ENCODE measurements around the gene LEP.
"Not testable (repeated sequence)": the region's sequence is repeated elsewhere in the genome, so short reads cannot be mapped to it uniquely, and the experiment has no call there.

LEP gene

DNA sequence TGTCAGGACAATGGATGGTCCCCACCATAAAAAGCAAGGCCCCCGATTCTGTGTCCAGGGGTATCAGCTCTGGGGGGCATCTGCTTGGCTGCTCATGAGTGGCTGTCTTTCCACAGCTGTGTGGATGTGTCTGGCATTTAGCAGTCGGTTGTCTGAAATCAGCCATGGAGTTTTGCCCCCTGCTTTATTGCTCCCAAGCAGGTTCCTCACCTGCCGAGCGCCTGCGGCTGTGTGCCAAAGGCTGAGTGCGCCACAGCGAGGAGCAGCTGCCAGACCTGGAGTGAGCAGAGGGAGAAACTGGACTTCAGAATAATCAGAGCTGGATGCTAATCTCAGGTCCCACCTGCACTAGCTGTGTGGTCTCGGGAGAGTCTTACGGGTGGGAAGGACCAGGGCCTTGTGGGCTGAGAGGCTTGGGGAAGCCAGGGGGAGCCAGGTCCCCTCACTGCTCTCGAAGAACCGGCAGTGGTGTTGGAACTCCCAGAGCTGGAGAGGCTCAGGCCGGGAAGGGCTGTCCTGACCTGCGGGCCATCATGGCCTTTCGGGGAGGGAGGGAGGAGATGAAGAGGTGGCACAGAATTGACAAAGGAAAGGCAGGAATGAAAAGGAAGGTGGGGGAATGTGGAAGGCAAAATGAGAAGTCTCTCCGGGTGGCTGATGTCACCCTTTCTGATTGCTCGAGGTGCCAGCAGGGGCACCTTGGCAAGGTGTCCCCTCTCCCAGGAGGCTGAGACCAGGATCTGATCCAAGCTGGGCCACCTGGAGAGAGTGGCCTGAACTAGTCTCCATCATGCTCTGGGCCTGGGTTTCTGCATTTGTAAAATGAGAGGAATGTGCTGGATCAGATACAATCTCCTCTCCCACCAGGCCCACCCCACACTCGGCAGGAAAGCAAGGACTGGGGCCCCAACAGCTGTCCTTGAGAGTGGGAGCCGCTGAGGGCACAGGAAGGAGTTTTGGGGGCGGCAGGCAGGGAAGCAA lies 30.2 kb upstream of the LEP start:
- DNase-seq (ENCODE audit: low read depth in 2 of 3, low spot score in 1 of 3), result no peak

DNA sequence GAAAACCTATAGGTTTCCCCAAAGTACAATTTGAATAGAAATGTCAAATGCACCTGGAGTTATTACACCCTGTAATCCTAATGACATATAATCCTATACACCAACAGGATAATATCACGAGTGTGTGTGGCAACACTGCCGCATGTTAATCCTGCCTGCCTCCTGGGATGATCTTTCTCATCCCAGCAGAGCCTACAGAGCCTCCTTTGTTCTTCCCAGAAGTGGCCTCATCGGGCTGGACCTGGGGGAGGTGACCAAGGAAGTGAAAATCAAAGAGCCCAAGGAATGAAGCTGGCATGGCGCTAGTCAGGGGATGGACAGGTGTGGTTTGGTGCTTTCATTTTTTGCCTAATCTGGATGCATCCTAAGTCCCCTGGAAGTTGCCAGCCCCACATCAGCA lies 29.5 kb upstream of the LEP start:
- no peak for DNase-seq (ENCODE audit: low read depth in 2 of 3, low spot score in 1 of 3)

DNA sequence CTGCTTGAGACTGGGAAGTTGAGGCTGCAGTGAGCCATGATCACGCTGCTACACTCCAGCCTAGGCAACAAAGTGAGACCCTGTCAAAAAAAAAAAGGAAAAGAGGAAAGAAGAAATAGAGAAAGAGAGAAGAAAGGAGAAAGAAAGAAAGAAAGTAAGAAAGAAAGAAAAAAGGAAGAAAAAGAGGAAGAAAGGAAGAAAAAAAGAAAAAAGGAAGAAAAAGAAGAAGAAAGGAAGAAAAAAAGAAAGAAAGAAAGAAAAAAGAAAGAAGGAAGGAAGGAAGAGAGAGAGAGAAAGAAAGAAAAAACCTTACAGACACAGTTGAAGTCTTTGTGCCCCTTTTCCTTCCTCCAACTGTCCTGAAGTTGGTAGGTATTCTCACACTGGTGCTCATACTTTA lies 26.6 kb upstream of the LEP start:
- no peak for DNase-seq (ENCODE audit: low read depth in 2 of 3, low spot score in 1 of 3)

DNA sequence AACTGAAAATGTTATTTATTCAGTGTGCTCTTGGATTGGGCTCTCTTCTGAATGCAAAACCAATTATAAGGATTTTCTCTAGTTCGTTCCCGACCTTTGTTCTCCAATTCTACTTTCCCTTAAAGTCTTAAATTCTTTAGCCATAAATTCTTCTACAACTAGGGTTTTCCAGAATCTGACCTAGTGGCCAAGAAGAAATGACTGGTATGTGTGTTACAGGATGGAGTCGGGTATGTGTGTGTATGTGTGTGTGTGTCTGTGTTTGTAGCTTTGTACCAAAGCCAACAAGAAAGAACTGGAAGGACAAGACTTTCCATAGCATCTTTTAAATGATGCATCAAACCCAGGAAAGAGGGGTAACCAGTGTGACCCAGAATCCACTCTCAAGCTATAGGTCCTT lies 25.8 kb upstream of the LEP start:
- no peak for DNase-seq (ENCODE audit: low read depth in 2 of 3, low spot score in 1 of 3)

DNA sequence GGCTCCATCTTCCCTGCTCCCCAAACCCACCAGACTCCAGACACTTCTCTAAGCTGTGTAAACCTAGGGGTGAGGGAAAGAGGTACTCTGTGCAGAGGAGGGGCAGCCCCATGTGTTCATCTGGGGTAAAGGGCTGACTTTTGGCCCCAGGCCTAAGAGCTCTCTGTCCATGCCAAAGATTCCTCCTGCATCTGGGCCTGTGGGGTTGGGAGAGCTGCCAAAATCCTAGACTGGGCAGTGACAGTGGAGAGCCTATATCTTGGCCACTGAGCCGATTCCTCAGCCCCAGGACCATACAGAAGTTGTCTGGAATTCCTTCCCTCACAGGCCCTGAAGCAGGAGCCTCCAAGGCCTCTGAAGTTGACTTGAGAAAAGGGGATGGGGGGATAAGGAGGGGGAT lies 25.3 kb upstream of the LEP start:
- no peak for DNase-seq (ENCODE audit: low read depth in 2 of 3, low spot score in 1 of 3)

DNA sequence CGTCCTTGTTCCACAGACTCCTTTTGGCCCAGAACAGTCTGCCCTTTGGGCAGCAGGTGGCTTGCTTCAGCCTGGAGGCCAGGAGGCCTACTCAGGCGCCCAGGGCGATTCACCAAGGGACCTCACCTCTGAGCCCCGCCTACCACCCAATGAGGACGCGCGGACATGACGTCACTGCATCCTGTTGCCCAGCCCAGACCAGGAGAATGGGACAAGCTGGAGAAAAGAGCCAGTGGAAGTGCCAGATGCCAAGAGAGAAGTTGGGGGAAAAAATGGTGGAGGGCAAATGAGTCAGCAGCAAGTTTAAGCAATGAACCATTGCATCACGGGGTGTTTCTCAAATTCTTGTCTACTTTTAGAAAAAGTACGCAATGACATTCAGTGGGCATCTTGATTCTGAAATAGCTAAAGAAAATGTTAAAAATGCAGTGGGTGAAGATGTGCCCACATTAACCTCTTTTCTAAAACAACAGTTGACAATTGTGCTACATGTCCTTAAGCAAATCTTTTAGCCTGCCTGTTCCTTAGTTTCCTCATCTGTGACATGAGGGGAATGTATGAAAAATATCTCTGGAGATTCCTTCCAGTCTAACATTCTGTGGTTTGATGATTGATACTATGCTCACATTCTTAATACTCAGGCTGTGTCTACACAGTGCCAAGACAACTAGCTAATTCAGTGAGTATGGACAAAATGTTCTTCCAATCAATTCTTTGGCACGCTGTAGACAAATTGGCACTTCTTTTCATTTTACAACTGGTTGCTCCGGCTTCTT lies 23.9 kb upstream of the LEP start:
- DNase-seq (ENCODE audit: low read depth in 2 of 3, low spot score in 1 of 3), result no peak

DNA sequence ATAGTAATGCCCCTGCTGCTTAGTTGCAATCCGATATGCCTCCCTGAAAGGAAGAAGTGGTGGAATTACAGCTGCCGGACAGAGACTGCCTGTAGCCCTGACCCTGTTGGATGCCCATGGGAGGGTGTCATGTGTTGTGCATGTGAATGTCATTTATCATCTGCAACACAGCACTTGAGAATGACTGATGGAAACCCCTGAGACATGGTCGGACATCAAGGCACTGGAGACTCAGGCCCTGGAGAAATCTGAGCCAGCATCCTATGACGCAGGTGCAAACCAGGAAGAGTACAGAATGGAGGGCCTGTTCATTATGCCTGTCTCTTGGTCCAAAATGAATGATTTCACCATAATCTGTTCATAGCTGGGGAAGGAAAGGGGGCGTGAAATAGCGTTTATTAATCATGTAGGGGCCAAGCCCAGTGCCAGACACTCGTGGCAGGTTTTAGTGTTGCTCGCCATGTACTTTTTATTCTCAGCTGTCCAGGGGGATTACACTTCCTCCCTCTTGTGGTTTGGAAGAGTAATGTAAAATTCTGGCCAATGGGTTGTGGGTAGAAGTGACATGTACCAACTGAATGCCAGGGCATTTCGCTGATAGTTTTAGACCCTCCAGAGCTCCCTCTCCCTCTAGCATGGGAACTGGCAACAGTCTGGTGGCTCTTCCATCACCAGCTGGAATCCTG lies 23.0 kb upstream of the LEP start:
- DNase-seq (ENCODE audit: low read depth in 2 of 3, low spot score in 1 of 3), result no peak

DNA sequence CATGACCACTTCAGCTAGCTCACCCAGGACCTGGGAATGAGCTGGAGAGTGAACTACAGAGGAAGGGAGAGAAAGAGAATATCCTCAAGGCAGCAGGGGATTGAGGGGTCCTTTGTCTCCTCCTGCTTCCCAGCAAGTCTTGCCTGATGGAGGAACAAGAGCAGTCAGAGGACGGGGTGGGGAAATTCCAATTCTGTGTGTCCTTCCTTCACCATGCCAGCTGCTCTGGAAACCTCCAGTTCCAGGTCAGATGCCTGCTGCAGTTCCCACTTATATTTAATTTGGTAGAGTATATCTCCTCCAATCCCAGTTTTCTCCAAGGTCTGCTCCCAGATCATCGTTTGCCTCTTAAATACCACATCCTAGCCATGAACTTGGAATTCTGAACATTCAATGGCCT lies 21.4 kb upstream of the LEP start:
- no peak for DNase-seq (ENCODE audit: low read depth in 2 of 3, low spot score in 1 of 3)

DNA sequence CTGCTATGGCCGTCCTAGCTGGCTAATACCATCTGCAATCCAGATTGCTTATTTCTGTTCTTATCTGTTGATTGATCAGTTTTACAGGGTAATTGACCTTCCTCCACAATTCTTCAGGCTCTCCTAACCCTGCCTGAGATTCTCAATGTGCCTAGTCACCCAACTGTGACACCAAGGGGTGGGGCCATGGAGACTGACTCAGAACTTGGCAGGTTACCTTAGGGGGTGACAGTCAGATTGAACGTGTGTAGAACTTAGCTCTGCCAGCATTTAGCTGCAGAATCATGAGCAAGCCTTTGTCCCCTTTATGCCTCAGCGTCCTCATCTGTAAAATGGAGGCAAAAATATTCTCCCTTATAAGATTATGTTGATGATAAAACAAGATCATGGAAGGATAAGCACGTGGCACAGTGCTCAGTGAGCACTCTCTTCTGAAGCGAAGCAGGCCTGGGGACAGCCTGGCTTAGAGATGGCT lies 19.1 kb upstream of the LEP start:
- no peak for DNase-seq (ENCODE audit: low read depth in 2 of 3, low spot score in 1 of 3)

DNA sequence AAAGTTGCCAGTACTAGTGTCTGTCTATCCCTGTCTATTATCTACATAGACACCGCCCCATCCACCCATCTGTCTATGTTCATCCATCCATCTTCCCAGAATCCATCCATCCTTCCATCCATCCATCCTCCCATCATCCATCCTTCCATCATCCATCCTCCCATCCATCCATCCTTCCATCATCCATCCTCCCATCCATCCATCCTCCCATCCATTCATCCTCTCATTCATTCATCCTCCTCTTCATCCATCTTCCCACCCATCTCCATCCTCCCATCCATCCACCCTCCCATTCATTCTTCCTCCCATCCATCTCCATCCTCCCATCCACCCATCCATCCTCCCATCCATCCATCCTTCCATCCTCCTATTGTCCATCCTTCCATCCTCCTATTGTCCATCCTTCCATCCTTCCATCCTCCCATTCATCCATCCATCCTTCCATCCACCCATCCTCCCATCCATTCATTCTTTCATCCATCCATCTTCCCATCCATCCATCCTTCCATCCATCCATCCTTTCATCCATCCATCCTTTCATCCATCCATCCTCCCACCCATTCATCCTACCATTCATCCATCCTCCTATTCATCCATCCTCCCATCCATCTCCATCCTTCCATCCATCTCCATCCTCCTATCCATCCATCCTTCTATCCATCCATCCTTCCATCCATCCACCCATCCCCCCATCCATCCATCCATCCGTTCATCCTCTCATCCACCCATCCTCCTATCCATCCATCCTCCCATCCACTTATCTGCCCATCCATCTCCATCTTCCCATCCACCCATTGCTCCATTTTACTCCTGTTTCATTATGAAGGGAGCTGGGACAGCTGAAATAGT lies 14.7 kb upstream of the LEP start:
- no peak for DNase-seq (ENCODE audit: low read depth in 2 of 3, low spot score in 1 of 3)

DNA sequence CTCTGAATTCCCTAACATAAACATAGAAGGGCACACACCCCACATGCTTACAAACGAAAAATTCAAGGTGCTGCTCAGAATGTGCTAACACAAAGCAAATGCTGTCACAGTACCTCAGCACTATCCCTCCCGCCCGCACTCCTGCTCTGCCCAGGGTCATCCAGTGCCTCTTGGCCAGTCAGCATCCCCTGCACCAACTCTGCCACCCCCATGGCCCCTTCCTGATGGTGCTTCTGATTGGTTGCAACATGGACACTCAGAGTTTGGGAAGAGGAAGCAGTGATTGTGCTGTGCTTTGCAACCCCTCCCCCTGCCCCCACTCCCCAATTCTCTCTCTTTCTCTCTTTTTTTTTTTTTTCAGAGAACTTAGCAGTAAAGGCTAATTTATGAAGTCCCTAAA lies 13.8 kb upstream of the LEP start:
- no peak for DNase-seq (ENCODE audit: low read depth in 2 of 3, low spot score in 1 of 3)

DNA sequence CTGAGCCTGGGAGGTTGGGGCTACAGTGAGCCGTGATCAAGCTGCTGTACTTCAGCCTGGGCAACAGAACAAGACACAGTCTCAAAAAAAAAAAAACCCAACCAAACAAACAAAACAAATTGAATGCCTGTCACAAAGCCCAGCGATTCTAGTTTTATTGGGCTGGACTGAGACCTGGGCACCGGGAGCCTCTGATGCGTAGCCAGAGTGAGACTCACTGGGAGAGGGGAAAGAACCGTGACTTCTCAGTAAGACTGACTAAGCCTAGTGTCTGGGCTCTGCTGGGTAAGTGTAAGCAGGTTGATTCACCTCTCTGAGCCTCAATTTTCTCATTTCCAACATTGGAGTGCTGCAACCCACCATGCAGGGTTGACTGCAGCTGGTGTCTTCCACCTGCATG lies 10.1 kb upstream of the LEP start:
- DNase-seq (ENCODE audit: low read depth in 2 of 3, low spot score in 1 of 3), result no peak

DNA sequence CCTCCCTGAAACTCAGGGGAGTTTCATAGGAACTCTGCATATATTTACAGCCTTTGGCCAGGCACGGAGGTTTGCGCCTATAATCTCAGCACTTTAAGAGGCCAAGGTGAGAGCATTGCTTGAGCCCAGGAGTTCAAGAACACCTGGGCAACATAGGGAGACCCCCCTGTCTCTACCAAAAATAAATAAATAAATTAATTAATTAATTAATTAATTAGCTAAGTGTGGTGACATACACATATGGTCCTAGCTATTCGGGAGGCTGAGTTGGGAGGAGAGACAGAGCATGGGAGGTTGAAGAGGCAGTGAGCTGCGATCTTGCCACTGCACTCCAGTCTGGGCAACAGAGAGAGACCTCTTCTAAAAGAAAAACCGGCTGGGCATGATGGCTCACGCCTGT lies 9.4 kb upstream of the LEP start:
- no peak for DNase-seq (ENCODE audit: low read depth in 2 of 3, low spot score in 1 of 3)

DNA sequence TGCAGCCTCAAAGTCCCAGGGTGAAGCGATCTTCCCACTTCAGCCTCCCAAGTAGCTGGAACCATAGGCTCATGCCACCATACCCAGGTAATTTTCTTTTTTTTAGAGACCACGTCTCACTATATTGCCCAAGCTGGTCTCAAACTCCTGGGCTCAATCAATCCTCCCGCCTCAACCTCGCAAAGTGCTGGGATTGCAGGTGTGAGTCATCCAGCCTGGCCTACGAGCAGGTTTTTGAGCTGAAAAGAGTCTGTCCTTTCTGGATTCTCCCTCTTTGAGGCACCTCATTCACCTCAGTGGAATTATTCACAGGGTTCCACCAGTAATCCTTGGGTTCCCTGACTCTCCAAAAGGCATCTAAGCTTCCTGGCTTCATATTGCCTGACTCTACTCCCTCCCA lies 7.6 kb upstream of the LEP start:
- DNase-seq (ENCODE audit: low read depth in 2 of 3, low spot score in 1 of 3), result no peak

DNA sequence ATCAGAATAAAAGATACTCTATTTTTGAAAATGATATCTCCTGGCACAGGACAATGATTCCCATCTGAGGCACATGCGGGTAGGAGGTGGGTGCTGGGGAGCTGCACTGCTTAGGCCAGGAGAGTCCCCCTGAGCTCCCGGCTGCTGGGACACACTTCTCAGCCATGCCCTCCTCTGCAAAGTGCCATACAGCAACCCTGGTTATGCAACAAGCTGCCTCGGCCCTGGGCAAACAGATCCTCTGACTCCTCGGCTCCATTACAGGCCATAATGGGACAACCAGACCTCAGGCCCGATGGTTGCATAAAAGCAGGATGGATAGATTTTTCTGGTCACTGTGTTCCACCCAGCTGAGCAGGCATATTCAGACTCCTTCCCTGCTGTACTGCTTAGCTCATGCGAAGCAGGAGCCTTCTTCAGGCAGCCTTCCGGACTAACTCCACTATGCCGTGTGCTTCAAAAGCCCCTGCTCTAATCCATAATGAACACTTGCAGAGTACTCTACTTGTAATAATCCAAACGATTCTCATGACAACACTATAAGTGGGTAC lies 6.5 kb upstream of the LEP start:
- no peak for DNase-seq (ENCODE audit: low read depth in 2 of 3, low spot score in 1 of 3)

DNA sequence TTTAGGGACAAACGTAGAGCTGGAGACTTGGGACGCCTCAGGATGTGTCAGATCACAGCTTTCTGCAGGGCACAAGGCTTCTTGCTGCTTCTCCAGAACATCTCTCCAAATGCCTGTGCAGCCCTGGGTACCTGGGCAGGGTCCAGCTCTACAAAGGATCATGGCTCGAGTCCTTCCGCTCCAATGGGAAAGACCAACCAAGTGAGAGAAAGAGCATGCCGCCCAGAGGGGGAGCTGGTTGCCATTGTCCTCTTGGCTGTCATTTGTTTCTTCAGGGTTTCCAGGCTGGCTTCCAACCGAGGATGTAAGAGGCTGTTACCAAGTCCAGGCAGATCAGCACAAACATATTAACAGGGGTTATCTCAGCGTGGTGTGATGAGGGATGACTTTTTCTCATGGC lies 5.6 kb upstream of the LEP start:
- DNase-seq (ENCODE audit: low read depth in 2 of 3, low spot score in 1 of 3), result no peak

DNA sequence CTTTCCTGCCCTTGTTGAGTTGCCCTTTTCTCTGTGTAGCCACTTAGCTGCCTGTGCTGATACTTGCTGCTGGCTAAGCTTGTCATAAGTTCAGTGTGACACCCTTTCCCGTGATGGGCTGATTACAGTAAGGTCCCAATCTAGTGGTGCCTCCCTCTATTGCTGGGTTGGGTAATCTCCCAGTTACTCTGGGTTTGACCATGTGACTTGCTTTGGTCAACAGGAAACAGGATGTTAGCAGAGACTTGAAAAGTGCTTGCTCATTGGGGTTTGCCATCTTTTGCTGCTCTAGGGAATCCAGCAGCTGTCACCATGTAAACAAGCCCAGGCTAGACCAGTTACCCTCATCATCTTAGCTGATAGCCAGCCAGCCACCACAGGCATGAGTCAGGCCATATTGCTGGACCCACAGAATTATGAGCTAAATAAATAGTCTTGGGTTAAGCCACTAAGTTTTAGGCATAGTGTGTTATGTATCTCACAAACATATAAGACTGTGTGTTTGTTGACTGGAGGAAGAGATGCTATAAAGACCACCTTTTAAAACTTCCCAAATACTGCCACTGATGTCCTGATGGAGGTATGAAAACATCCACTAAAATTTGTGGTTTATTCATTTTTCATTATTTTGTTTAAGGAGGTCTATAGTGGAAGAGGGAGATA lies 4.0 kb upstream of the LEP start:
- no peak for DNase-seq (ENCODE audit: low read depth in 2 of 3, low spot score in 1 of 3)

DNA sequence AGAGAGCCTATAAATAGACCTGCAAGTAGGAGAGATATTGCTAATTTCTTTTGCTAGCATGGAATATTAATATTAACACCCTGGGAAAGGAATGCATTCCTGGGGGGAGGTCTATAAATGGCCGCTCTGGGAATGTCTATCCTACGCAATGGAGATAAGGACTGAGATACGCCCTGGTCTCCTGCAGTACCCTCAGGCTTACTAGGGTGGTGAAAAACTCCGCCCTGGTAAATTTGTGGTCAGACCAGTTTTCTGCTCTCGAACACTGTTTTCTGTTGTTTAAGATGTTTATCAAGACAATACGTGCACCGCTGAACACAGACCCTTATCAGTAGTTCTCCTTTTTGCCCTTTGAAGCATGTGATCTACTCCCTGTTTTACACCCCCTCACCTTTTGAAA lies 1.9 kb upstream of the LEP start:
- not testable (repeated sequence) for DNase-seq (ENCODE audit: low read depth in 2 of 3, low spot score in 1 of 3)

DNA sequence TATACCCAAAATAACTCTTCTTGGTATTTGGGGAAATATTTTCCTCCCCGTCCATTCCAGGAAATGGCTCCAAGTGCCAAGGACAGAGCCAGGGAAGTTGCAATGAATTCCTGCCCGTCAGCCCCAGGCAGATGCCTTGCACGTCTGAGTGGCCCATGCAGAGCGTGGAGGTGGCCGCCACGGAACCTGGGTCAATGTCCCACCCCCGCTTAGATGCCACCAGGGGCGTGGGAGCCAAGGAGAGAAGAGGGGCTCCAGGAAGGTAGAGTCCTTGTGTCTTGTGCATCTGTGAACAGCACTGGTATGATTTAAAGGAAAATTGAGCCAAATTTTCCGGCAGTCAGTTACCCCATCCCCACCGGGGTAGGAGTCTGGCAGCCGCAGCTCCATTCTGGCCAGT lies 1.6 kb downstream of the LEP start:
- no peak for DNase-seq (ENCODE audit: low read depth in 2 of 3, low spot score in 1 of 3)

DNA sequence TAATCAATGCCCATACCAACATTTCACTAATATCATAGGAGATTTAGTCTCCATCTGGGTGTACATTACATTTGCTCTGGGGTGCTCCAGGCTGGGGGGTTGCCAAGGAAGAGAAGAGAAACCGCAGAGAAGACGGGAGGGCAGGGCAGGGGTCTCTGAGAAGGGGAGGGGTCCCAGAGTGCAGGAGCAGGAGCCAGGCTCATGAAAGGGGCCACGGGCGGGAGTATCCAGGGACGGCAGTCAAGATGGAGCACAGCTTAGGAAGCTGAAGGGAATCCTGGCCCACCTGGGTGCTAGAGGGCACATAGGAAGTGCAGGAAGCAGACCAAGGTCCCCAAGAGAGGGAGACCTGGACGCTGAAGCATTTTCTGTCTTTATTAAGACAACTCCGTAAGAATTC lies 2.2 kb downstream of the LEP start:
- no peak for DNase-seq (ENCODE audit: low read depth in 2 of 3, low spot score in 1 of 3)
